H9 (cell line): ENCODE measurements around the gene POLR3H. TPM values are rescaled to one million over a fixed set of nuclear protein-coding genes. Genes with fewer than 3 reads are reported as not detected.
A peak's percentile ranks its signal among the peaks of the same experiment; 100 is the strongest.

Experiments used
- DNase-seq: peaks from one replicate; pipeline ENCODE4 v3.0.0-alpha.2; 2017
- H2AFZ ChIP-seq: one replicate; pipeline ENCODE4 v1.6.1; 2013; ENCODE audit warnings: mild to moderate bottlenecking, low read length, control low read depth, moderate library complexity
- H2AK5ac ChIP-seq: 2 replicates; pipeline ENCODE4 v1.6.1; 2013; ENCODE audit warnings: low read length, control low read depth, mixed read lengths; ENCODE audit not compliant: insufficient read length
- H2BK120ac ChIP-seq: one replicate; pipeline ENCODE4 v1.6.1; 2013; ENCODE audit warnings: low read depth, mild to moderate bottlenecking, low read length, control low read depth, inconsistent platforms; ENCODE audit not compliant: poor library complexity, severe bottlenecking
- H2BK12ac ChIP-seq: 2 replicates; pipeline ENCODE4 v1.6.1; 2013; ENCODE audit warnings: low read length, control low read depth, mixed read lengths, low read depth; ENCODE audit not compliant: insufficient read length
- H2BK15ac ChIP-seq: 2 replicates; pipeline ENCODE4 v1.6.1; 2013; ENCODE audit warnings: low read depth, low read length, control low read depth
- H2BK20ac ChIP-seq: one replicate; pipeline ENCODE4 v1.6.1; 2013; ENCODE audit warnings: low read depth, mild to moderate bottlenecking, low read length, control low read depth, inconsistent platforms; ENCODE audit not compliant: poor library complexity, severe bottlenecking
- H2BK5ac ChIP-seq: 2 replicates; pipeline ENCODE4 v1.6.1; 2013; ENCODE audit warnings: low read length, control low read depth, mixed read lengths; ENCODE audit not compliant: insufficient read length
- H3K14ac ChIP-seq: 2 replicates; pipeline ENCODE4 v1.6.1; 2013; ENCODE audit warnings: low read length, control low read depth; ENCODE audit not compliant: insufficient read depth
- H3K18ac ChIP-seq: 2 replicates; pipeline ENCODE4 v1.6.1; 2013; ENCODE audit warnings: low read depth, mild to moderate bottlenecking, mixed read lengths, low read length, control low read depth; ENCODE audit not compliant: insufficient read length
- H3K23ac ChIP-seq: 2 replicates; pipeline ENCODE4 v1.6.1; 2013; ENCODE audit warnings: low read length, control low read depth, mixed read lengths, low read depth; ENCODE audit not compliant: insufficient read length
- H3K23me2 ChIP-seq: 2 replicates; pipeline ENCODE4 v1.6.1; 2013; ENCODE audit warnings: low read depth, mild to moderate bottlenecking, mixed read lengths, low read length, control low read depth; ENCODE audit not compliant: insufficient read length, poor library complexity, severe bottlenecking
- H3K27ac ChIP-seq: 2 replicates; pipeline ENCODE4 v1.5.1; 2013; ENCODE audit warnings: low read length, control low read depth, mixed read lengths, low read depth; ENCODE audit not compliant: insufficient read length
- H3K27me3 ChIP-seq: 2 replicates; pipeline ENCODE4 v1.6.1; 2013; ENCODE audit warnings: low read length, control low read depth, inconsistent platforms; ENCODE audit not compliant: insufficient read depth
- H3K4ac ChIP-seq: 2 replicates; pipeline ENCODE4 v1.6.1; 2013; ENCODE audit warnings: low read depth, mild to moderate bottlenecking, control low read depth, inconsistent platforms, low read length, moderate library complexity
- H3K4me1 ChIP-seq: 2 replicates; pipeline ENCODE4 v1.6.1; 2013; ENCODE audit warnings: low read length, control low read depth, inconsistent platforms; ENCODE audit not compliant: insufficient read depth
- H3K4me2 ChIP-seq: 2 replicates; pipeline ENCODE4 v1.6.1; 2013; ENCODE audit warnings: low read length, control low read depth, mixed read lengths; ENCODE audit not compliant: insufficient read length, insufficient read depth
- H3K56ac ChIP-seq: 2 replicates; pipeline ENCODE4 v1.6.1; 2013; ENCODE audit warnings: low read depth, mild to moderate bottlenecking, mixed read lengths, low read length, control low read depth; ENCODE audit not compliant: insufficient read length
- H3K79me1 ChIP-seq: 2 replicates; pipeline ENCODE4 v1.6.1; 2013; ENCODE audit warnings: low read depth, mild to moderate bottlenecking, moderate library complexity, low read length, control low read depth, inconsistent platforms; ENCODE audit not compliant: insufficient read depth, poor library complexity, severe bottlenecking
- H3K79me2 ChIP-seq: 2 replicates; pipeline ENCODE4 v1.6.1; 2013; ENCODE audit warnings: low read length, control low read depth, inconsistent platforms; ENCODE audit not compliant: insufficient read depth
- H3K9ac ChIP-seq: 2 replicates; pipeline ENCODE4 v1.6.1; 2013; ENCODE audit warnings: low read length, control low read depth, mixed read lengths; ENCODE audit not compliant: insufficient read length; ENCODE audit errors: extremely low read depth
- H3K9me3 ChIP-seq: one replicate; pipeline ENCODE4 v1.6.1; 2013; ENCODE audit warnings: low read depth, low read length, inconsistent platforms; ENCODE audit not compliant: control insufficient read depth
- H3T11ph ChIP-seq: one replicate; pipeline ENCODE4 v1.6.1; 2013; ENCODE audit warnings: mild to moderate bottlenecking, low read length, control low read depth, inconsistent platforms
- H4K20me1 ChIP-seq: one replicate; pipeline ENCODE4 v1.6.1; 2013; ENCODE audit not compliant: control insufficient read depth, insufficient read length, insufficient read depth
- H4K5ac ChIP-seq: 2 replicates; pipeline ENCODE4 v1.6.1; 2013; ENCODE audit warnings: low read depth, mild to moderate bottlenecking, mixed read lengths, low read length, control low read depth; ENCODE audit not compliant: insufficient read length
- H4K8ac ChIP-seq: replicated peaks from 2 replicates; pipeline ENCODE4 v1.6.1; 2013; ENCODE audit warnings: low read length, control low read depth, mixed read lengths, low read depth; ENCODE audit not compliant: insufficient read length
- H4K91ac ChIP-seq: 2 replicates; pipeline ENCODE4 v1.6.1; 2013; ENCODE audit warnings: low read depth, mild to moderate bottlenecking, moderate library complexity, mixed read lengths, low read length, control low read depth; ENCODE audit not compliant: insufficient read length
- H3K27ac Mint-ChIP-seq, 3 experiments: 2 replicates in 2 of 3; 3 replicates in 1 of 3; pipeline ENCODE4 v1.8.0; 2020 to 2021; ENCODE audit warnings: mixed read lengths in 3 of 3, mild to moderate bottlenecking in 1 of 3, moderate library complexity in 1 of 3
- H3K27me3 Mint-ChIP-seq: 2 replicates; pipeline ENCODE4 v1.8.0; 2021; ENCODE audit warnings: low read depth, mild to moderate bottlenecking, moderate library complexity, mixed read lengths
- H3K36me3 Mint-ChIP-seq, 3 experiments: 2 replicates in 2 of 3; 3 replicates in 1 of 3; pipeline ENCODE4 v1.8.0; 2020 to 2021; ENCODE audit warnings: low read depth in 3 of 3, mixed read lengths in 3 of 3; ENCODE audit not compliant: insufficient read depth in 1 of 3
- H3K4me1 Mint-ChIP-seq, 2 experiments: 2 replicates each; pipeline ENCODE4 v1.8.0; 2020; ENCODE audit warnings: mixed read lengths in 2 of 2
- H3K4me3 Mint-ChIP-seq, 2 experiments: 2 replicates in 1 of 2; 3 replicates in 1 of 2; pipeline ENCODE4 v1.8.0; 2020 to 2021; ENCODE audit warnings: mild to moderate bottlenecking in 2 of 2, mixed read lengths in 2 of 2, moderate library complexity in 1 of 2
- H3K9me3 Mint-ChIP-seq, 2 experiments: 2 replicates in 1 of 2; 3 replicates in 1 of 2; pipeline ENCODE4 v1.8.0; 2020; ENCODE audit warnings: mild to moderate bottlenecking in 2 of 2, mixed read lengths in 2 of 2, moderate library complexity in 1 of 2
- CTCF ChIP-seq: fragments of 200-600 bp; sonication (generic); conservative IDR thresholded peaks from 3 replicates; pipeline ENCODE4 v1.8.0; 2021; ENCODE audit warnings: antibody characterized with exemption, mild to moderate bottlenecking
- WGBS: extraction: QIAGEN DNeasy Blood & Tissue Kit; methylation state at CpG from one replicate; pipeline ENCODE4 v1.1.7; 2013; ENCODE audit warnings: missing lambda C conversion rate, low lambda C conversion rate, mixed read lengths; ENCODE audit not compliant: insufficient read length; ENCODE audit errors: extremely low coverage; 5-methylcytosine and 5-hydroxymethylcytosine counted together
- total RNA-seq: library from RNA; stranded (reverse); gene quantifications from 2 replicates; pipeline ENCODE4 v1.2.1, GENCODE V29; 2021

The POLR3H gene
- total RNA-seq, 1 experiment from 2014 or later = 68.2 TPM

DNA sequence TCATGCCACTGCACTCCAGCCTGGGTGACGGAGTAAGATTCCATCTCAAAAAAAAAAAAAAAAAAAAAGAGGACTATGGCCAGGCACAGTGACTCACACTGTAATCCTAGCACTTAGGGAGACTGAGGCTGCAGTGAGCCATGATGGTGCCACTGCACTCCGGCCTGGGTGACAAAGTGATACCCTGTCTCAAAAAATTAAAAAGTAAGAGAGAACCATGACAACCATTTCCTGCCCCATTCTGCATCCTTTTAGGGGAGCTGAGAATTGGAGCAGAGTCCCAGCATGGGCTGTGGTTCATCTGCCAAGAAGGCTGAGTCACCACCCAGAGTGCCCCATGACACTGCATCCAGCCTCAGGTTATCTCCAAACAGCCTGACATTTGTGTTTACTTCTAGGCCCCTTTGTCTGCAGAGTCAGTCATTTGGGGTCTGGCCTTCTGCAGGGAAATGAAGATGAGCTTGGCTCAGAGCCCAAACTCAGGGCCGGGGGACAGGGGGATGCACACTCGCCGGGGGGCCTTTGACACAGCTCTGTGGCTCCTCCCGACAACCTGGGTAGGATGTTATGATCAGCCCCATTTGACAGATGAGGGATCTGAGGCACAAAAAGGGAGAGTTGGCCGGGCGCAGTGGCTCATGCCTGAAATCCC lies 21.3 kb upstream of the POLR3H start:
- DNase-seq = peak; percentile 50
- Histone ChIP-seq H3K79me1 (no peaks in the 10 kb centered on the region), H2BK120ac (no peak overlapping the region), H3K27me3 (no peaks in the 10 kb centered on the region), H2BK15ac (no peak overlapping the region), H4K91ac (no peak overlapping the region), H3K9ac (no peak overlapping the region), H2BK20ac (no peak overlapping the region), H3K56ac (no peak overlapping the region), H2AFZ (no peak overlapping the region), H2BK12ac (no peak overlapping the region), H2AK5ac (no peak overlapping the region), H3K4me2 (no peak overlapping the region), H4K5ac (no peak overlapping the region), H4K8ac (no peak overlapping the region), H3K23me2 (no peaks in the 10 kb centered on the region), H3T11ph (no peak overlapping the region), H3K9me3 (no peaks in the 10 kb centered on the region), H4K20me1 (no peaks in the 10 kb centered on the region), H2BK5ac (no peak overlapping the region), H3K4me1 (peaks cover 3% of the 10 kb centered on the region; the same call in 1 of the 2 replicates), H3K14ac (no peak overlapping the region), H3K27ac (no peak overlapping the region), H3K4ac (no peak overlapping the region), H3K18ac (no peak overlapping the region), H3K79me2 (no peaks in the 10 kb centered on the region), H3K23ac (no peak overlapping the region)
- peak overlapping the region; percentile 10 to 44 (median 35); a peak in 3 of 7 replicates for H3K27ac Mint-ChIP-seq
- H3K27me3 Mint-ChIP-seq = peaks cover 8% of the 10 kb centered on the region; the same call in 1 of the 2 replicates
- H3K4me3 Mint-ChIP-seq = no peak overlapping the region
- TF ChIP-seq CTCF = no peak
- no peaks in the 10 kb centered on the region for H3K9me3 Mint-ChIP-seq
- no peaks in the 10 kb centered on the region; a peak in 1 of 7 replicates for H3K36me3 Mint-ChIP-seq
- peaks cover 30 to 34% of the 10 kb centered on the region in 2 experiments for H3K4me1 Mint-ChIP-seq
- WGBS = no CpG with 5 or more reads among the region's 8 CpGs
